AG10803 (cell line): ENCODE data around the gene STX7.

Source experiments
- DNase-seq: peaks from one replicate; pipeline ENCODE4 v3.0.0; 2010; ENCODE audit warnings: low read depth
- H3K4me3 ChIP-seq: 2 replicates; pipeline ENCODE4 v1.5.1; 2011; ENCODE audit warnings: mild to moderate bottlenecking, low read length, control low read depth
- CTCF ChIP-seq: conservative IDR thresholded peaks from 2 replicates; pipeline ENCODE4 v1.5.1; 2011; ENCODE audit warnings: mild to moderate bottlenecking, low read length, control low read depth, inconsistent platforms

STX7 gene

GRCh38 chr6:132476688-132477087 lies 36.2 kb downstream of the STX7 start:
- DNase-seq, result no peak
- no peak for TF ChIP-seq CTCF
- no peak overlapping the region for H3K4me3 ChIP-seq

DNA sequence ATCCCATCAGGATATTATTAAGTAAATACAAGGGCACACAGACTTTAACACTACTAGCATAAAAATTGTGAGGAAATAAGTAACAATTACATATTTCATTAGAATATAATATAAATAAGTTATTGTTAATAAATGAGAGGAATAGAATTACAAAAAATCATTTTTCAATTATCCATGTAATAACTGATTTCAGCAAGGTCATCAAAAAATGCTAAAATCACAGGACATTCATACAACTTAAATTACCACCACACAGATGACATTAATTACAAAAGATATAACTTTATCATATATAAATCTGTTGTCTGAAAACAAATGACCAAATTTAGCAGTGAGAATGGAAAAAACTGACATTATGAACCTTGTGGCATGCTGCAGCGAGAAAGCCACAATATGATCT lies 37.0 kb downstream of the STX7 start:
- no peak for DNase-seq
- TF ChIP-seq CTCF, result no peak
- H3K4me3 ChIP-seq, result no peak overlapping the region

- H3K4me3 ChIP-seq, result no peak overlapping the region
- no peak for DNase-seq
- no peak for TF ChIP-seq CTCF
Observed at GRCh38 chr6:132471787-132472186, 41.1 kb downstream of the STX7 start.

- no peak overlapping the region for H3K4me3 ChIP-seq
Observed at GRCh38 chr6:132466952-132467351, 46.0 kb downstream of the STX7 start.

DNA sequence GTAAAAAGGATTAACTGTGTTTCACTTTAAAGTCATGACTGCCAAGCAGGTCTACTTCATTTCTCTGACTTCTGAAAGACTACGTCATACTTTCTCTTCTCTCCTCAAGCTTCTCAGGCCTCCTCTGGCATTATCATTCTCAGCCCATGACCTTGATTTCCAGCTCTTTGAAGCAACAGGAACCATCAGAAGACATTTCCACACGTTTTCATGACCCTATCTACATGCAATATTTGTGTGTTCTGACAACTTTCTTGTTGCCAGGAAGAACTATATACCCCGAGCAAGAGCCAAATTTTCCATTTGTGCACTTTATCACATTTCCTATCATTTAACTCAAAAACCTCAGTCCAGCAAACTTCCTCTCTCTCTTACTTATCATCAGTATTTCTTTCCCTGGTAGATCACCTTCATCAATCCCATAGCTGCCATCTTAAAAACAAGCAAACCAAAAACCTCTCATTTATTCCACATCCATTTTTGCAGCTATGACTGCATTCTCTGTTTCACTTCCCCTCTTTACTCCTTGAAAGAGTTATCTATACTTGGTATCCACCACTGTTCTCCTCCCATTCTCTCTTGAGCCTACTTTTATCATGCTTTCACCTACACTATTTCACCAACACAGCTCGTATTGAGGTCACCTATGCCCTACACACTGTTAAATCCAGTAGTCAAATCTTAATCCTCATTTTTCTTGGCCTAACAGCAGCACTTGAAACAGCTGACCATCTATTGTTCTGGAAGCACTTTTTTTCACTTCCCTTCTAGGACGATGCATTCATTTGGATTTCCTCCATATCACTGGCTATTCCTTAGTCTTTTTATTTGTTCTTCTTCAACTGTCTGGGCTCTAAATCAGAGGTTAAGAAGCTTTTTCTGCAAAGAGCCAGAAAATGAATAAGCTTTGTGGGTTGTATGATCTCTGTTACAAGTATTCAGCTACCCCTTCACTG lies 47.1 kb downstream of the STX7 start:
- no peak for TF ChIP-seq CTCF
- DNase-seq, result no peak
- H3K4me3 ChIP-seq, result no peak overlapping the region

More at GRCh38 chr6:132466952-132467351, 46.0 kb downstream of the STX7 start:
- TF ChIP-seq CTCF, result no peak
- DNase-seq, result peak; percentile 83

DNA sequence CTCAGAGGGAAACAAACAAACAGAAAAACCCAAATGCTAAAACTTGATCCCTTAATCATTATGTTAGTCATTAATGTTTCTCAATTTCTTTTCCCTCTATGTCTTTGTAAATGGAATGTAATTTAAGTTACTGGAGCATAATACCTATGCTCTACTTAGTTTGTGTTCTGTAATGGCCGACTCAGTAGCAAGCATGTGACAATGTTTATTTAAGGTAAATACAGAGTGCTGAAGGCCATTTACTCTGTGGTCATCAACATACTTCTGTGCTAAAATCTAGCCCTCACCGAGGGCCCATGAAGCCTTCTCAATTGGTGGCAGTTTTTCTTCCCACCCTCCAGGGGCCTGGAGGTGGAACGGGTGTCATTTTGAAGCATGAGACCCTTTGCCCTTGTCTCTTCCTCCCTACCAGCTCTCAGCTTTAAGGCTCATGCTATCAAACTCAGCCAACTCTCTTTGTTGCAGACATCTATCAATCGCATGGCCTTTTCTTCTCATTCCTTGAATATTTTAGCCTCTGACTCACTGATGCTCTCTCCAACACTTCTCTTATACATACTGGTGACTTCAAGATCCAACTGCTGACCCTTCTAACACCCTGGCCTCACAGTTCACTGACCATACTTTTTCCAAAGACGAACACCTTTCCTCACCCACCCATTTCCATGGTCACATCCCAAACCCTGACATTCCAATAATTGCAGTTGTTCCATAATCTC lies 48.2 kb downstream of the STX7 start:
- TF ChIP-seq CTCF, result no peak
- DNase-seq, result no peak
- H3K4me3 ChIP-seq, result no peak overlapping the region
